ENCODE results near the gene ADGRG3.

DNA sequence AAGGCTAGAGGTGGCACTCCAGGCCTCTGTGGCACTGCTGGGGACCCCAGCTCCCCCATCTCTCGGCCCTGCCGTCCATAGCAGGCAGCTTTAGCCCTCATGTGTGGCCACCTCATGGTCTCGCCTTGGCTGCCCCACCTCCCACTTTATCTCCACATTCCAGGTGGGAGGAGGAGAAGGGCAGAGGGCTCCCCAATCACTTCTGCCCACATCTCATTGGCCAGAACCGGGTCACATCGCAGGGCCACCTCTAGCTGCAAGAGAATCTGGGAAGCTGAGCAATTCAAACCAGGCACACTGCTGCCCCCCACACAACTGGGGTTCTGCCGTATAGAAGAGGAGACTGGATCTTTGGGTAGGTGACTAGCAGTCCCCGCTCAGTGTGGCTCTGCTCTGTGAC, 28.1 kb downstream of the ADGRG3 start:
- TF ChIP-seq, protein P1, sequence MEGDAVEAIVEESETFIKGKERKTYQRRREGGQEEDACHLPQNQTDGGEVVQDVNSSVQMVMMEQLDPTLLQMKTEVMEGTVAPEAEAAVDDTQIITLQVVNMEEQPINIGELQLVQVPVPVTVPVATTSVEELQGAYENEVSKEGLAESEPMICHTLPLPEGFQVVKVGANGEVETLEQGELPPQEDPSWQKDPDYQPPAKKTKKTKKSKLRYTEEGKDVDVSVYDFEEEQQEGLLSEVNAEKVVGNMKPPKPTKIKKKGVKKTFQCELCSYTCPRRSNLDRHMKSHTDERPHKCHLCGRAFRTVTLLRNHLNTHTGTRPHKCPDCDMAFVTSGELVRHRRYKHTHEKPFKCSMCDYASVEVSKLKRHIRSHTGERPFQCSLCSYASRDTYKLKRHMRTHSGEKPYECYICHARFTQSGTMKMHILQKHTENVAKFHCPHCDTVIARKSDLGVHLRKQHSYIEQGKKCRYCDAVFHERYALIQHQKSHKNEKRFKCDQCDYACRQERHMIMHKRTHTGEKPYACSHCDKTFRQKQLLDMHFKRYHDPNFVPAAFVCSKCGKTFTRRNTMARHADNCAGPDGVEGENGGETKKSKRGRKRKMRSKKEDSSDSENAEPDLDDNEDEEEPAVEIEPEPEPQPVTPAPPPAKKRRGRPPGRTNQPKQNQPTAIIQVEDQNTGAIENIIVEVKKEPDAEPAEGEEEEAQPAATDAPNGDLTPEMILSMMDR (IDR thresholded peaks at IDR 0.05; ENCODE audit: low read depth, low read length), result no peak
- TF ChIP-seq EZH2phosphoT487 (IDR thresholded peaks at IDR 0.05; ENCODE audit: low read depth), result no peak
